Mucosa of descending colon (tissue), 3 donors: ENCODE data around the gene FASTKD3. TPM values are rescaled to one million over a fixed set of nuclear protein-coding genes. Genes with fewer than 3 reads are reported as not detected.

Source experiments
- ATAC-seq: fragments of 200-7000 bp; cut with Tn5 transposase; one replicate; pipeline ENCODE4 v1.9.1; 2020; ENCODE audit warnings: mild to moderate bottlenecking, moderate library complexity
- DNase-seq, 3 donors: peaks; one replicate each; pipeline ENCODE4 v3.0.0-alpha.2; 2020
- H3K36me3 ChIP-seq: fragments of 200-600 bp; one replicate; pipeline ENCODE4 v1.8.0; 2021; ENCODE audit warnings: low read depth, mild to moderate bottlenecking
- H3K4me1 ChIP-seq: fragments of 200-600 bp; one replicate; pipeline ENCODE4 v1.8.0; 2021; ENCODE audit warnings: low read depth, mild to moderate bottlenecking
- H3K4me3 ChIP-seq: fragments of 200-600 bp; one replicate; pipeline ENCODE4 v1.8.0; 2021; ENCODE audit warnings: mild to moderate bottlenecking
- H3K9me3 ChIP-seq: fragments of 200-600 bp; one replicate; pipeline ENCODE4 v1.8.0; 2021; ENCODE audit warnings: mild to moderate bottlenecking
- intact Hi-C, 2 donors: fragments of 100-400 bp; cut with DNase I in 1 of 2; cut with micrococcal nuclease in 1 of 2; formaldehyde crosslinking; loops; one replicate each; pipeline versions ENCODE4 v1.11.0 to v1.11.1; 2022; cut with DNase I, micrococcal nuclease
- total RNA-seq, 3 donors: library from RNA; stranded (reverse); fragmentation: NEBNext Ultra II Directional in 2 of 3; extraction: Animal tissue kit (Norgen Biotek cat#: 25700) in 2 of 3; gene quantifications; one replicate each; pipeline versions ENCODE4 v1.2.1 to v1.2.4, GENCODE V29; 2021 to 2023
- TF ChIP-seq, protein P1 (sequence below): fragments of 200-600 bp; IDR thresholded peaks from one replicate; pipeline ENCODE4 v1.8.0; 2022; ENCODE audit warnings: antibody characterized with exemption, mild to moderate bottlenecking
- donor health status: DM: no; HTN: no; CAD: no; lungs with moderate emphysema.
- donor health status: DM: no; HTN: no; CAD: no.
- donor health status: DM: no; HTN: yes; CAD: no.

Gene FASTKD3
- total RNA-seq, 3 donors from 2014 or later = 9.2 to 11.7 (median 9.5) TPM

DNA sequence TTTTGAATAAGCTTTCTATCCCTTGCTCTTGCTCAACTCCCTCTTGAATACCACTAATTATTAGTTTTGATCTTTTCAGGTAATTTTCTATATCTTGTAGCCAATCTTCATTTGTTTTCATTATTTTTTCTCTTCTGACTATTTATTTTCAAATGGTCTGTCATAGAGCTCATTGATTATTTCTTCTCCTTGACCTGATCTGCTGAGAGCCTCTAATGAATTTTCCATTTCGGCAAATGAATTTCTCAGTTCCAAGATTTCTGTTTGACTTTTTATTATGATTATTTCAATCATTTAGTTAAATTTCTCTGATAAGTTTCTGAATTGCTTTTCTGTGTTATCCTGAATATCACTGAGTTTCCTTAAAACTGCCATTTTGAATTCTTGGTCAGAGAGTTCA, 39.5 kb upstream of the FASTKD3 start:
- TF ChIP-seq, protein P1, sequence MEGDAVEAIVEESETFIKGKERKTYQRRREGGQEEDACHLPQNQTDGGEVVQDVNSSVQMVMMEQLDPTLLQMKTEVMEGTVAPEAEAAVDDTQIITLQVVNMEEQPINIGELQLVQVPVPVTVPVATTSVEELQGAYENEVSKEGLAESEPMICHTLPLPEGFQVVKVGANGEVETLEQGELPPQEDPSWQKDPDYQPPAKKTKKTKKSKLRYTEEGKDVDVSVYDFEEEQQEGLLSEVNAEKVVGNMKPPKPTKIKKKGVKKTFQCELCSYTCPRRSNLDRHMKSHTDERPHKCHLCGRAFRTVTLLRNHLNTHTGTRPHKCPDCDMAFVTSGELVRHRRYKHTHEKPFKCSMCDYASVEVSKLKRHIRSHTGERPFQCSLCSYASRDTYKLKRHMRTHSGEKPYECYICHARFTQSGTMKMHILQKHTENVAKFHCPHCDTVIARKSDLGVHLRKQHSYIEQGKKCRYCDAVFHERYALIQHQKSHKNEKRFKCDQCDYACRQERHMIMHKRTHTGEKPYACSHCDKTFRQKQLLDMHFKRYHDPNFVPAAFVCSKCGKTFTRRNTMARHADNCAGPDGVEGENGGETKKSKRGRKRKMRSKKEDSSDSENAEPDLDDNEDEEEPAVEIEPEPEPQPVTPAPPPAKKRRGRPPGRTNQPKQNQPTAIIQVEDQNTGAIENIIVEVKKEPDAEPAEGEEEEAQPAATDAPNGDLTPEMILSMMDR = no peak
- Histone ChIP-seq H3K4me1 (no peaks in the 10 kb centered on the region), H3K36me3 (no peaks in the 10 kb centered on the region), H3K9me3 (peaks cover 32% of the 10 kb centered on the region), H3K4me3 (no peak overlapping the region)
- ATAC-seq (no peak), DNase-seq (no peak)
- intact Hi-C loops = no loop called here

DNA sequence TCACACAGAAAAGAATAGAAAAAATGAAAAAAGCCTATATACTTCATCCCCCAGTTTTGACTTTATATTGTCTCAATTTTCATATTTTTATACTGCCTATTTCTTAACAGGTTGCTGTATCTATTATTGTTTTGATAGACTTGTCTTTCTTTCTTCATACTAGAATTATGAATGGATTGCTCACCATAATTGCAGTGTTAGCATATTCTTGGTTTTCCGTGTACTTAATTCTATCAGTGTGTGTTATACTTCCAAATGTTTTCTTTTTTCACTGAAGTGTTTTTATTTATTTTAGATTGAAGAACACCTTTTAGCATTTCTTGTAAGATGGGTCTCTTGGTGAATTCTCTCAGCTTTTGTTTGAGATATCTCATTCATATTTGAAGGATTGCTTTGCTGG, 38.8 kb upstream of the FASTKD3 start:
- H3K9me3 ChIP-seq = peaks cover 32% of the 10 kb centered on the region
- TF ChIP-seq, protein P1 = no peak
- no peaks in the 10 kb centered on the region for H3K36me3 ChIP-seq
- intact Hi-C loops = no loop called here
- no peak for DNase-seq
- no peaks in the 10 kb centered on the region for H3K4me1 ChIP-seq
- ATAC-seq = no peak
- no peak overlapping the region for H3K4me3 ChIP-seq

- Histone ChIP-seq H3K36me3 (no peaks in the 10 kb centered on the region), H3K9me3 (peaks cover 22% of the 10 kb centered on the region), H3K4me3 (no peak overlapping the region), H3K4me1 (no peaks in the 10 kb centered on the region)
- intact Hi-C loops = no loop called here
- ATAC-seq = no peak
- no peak for DNase-seq
- TF ChIP-seq, protein P1 = no peak
Measured at GRCh38 chr5:7904170-7904569, 35.3 kb upstream of the FASTKD3 start.

DNA sequence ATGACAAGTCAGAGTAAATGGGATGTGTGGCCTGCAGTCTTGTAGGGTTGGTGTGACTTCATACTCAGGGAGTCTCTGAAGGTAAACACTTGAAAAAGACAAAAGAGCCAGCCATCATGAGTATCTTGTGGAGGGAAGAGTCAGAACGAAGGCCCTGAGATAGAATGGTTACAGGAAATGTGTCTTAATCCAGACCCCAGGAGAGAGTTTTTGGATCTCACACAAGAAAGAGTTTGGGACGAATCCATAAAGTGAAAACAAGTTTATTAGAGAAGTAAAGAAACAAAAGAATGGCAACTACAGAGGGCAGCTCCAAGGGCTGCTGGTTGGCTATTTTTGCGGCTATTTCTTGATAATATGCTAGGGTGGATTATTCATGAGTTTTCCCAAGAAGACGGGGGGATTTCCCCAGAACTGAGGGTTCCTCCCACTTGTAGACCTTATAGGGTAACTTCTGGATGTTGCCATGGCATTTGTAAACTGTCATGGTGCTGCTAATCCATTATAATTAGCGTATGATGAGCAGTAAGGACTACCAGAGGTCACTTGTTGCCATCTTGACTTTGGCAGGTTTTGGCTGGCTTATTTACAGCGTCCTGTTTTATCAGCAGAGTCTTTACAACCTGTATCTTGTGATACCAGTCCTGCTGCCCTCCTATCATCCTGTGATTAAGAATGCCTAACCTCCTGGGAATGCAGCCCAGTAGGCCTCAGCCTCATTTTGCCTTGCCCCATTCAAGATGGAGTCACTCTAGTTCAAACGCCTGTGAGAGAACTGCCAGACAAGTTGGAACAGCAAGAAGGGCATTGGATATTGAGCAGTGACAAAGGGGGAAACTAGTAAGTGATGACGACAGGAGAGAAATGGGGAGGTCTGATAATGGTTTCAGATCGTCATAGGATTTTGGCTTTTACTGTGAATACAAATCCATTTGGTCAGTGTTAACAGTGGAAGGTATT, 34.1 kb upstream of the FASTKD3 start:
- no peak for ATAC-seq
- H3K4me1 ChIP-seq = no peaks in the 10 kb centered on the region
- intact Hi-C loops = no loop called here
- H3K9me3 ChIP-seq = peaks cover 11% of the 10 kb centered on the region
- H3K36me3 ChIP-seq = no peaks in the 10 kb centered on the region
- no peak overlapping the region for H3K4me3 ChIP-seq
- TF ChIP-seq, protein P1 = no peak
- DNase-seq = no peak

GRCh38 chr5:7902201-7902600, 33.4 kb upstream of the FASTKD3 start:
- TF ChIP-seq, protein P1 = no peak
- Histone ChIP-seq H3K4me1 (no peaks in the 10 kb centered on the region), H3K36me3 (no peaks in the 10 kb centered on the region), H3K4me3 (no peak overlapping the region), H3K9me3 (peaks cover 3% of the 10 kb centered on the region)
- ATAC-seq (no peak), DNase-seq (no peak)
- intact Hi-C loops = no loop called here
